Sciatic nerve (tissue), 2 donors: ENCODE measurements around the gene DUSP28. TPM values are rescaled to one million over a fixed set of nuclear protein-coding genes. Genes with fewer than 3 reads are reported as not detected.

Experiments used
- ATAC-seq: fragments of 200-7000 bp; cut with Tn5 transposase; one replicate; pipeline ENCODE4 v1.9.1; 2020; ENCODE audit warnings: mild to moderate bottlenecking, moderate library complexity
- DNase-seq: peaks from one replicate; pipeline ENCODE4 v3.0.0-alpha.2; 2020; ENCODE audit warnings: low spot score
- intact Hi-C: fragments of 100-400 bp; cut with DNase I; formaldehyde crosslinking; loops from one replicate; pipeline ENCODE4 v1.14.2; 2022
- total RNA-seq: library from RNA; stranded (reverse); fragmentation: NEBNext Ultra II Directional; extraction: Animal tissue kit (Norgen Biotek cat#: 25700); gene quantifications from one replicate; pipeline ENCODE4 v1.2.1, GENCODE V29; 2021
- donor health status: DM: no; HTN: no; CAD: no.
- donor health status: DM: no; HTN: no; CAD: no.

DUSP28 gene
- total RNA-seq, 1 donor from 2014 or later, result 4.5 TPM

DNA sequence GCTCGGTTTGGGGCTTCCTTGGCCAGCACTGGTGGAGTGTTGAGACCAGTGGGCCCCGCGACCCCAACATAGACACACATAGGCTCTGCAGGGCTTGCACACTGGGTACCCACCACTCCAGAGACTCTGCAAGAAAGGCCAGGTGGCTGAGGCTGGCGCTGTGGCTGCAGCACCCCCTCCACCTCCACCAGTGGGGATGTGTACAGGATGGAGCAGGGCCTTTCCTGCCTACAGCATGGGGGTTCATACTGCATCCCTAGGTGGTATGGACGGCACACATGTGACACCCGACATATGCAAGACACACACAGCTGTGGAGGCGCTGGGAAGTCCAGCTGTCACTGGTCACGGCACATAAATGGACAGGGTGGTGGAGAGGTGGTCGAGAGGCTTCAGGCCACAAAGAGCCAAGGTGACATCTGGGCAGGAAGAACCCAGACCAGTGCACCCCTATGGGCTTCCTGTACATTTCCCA lies 9.4 kb downstream of the DUSP28 start:
- intact Hi-C loops, result no loop called here
- no peak for ATAC-seq
- DNase-seq, result no peak

DNA sequence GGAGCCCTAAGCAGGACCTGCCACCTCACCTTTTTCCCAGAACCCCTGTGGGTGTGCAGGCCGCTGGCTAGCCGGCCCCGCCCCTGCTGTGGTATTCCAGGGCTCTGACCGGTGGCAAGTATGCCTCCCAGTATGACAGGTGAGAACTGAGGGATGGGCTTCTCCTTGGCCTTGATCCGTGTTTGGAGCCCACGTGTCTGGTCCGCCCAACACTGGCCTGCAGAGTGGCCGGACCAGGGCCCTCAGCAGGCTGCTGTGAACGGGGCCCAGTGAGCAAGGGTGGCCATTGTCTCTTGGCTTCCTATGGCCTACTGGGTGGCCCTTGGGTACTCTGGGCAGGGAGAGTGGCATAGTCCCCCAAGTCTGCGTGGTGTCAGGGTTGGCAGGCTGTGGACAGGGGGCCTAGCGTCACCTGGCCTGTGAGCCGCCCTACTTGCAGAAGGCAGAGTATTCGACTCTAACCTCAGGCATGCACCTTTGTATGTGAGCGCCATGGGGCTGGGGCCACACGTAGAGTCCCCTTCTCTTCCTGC lies 9.9 kb downstream of the DUSP28 start:
- intact Hi-C loops, result no loop called here
- DNase-seq (peak; percentile 51), ATAC-seq (no peak)

DNA sequence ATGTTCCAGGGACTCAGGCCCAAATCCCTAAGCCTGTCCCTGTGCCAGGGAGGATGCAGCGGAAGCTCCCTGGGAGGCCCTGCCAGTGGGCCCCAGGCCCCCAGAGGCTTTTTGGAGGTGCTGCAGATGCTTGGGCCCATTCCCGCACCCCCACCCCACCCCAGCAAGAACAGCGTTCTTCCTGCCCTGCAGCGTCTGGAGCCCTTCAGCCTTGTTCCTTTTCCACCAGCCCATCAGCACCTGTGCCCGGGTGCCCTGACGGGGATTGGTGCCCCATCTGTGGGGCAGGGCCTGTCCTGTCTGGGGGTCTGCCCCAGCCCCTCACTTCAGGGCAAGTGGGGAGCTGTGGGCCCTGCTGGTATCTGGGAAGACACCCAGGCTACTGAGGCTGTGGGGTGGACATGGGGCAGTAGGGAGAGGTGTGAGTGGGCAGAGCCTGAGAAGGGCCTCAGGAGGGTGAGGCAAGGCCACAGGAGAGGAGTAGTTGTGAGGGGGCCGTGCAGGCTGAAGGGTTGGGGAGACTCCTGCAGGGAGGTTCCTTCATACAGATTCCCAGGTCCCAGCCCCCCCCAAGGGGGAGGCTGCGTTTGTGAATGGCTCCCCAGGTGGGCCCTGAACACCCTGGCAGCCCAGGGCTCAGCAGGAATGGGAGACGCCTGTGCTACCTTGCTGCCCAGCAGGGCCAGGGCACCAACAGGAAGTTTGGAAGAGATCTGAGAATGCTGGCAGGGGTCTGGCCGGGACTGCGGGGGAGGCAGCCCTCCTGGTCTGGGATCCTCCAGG lies 10.6 kb downstream of the DUSP28 start:
- DNase-seq (peak; percentile 57), ATAC-seq (no peak)
- intact Hi-C loops, result no loop called here

DNA sequence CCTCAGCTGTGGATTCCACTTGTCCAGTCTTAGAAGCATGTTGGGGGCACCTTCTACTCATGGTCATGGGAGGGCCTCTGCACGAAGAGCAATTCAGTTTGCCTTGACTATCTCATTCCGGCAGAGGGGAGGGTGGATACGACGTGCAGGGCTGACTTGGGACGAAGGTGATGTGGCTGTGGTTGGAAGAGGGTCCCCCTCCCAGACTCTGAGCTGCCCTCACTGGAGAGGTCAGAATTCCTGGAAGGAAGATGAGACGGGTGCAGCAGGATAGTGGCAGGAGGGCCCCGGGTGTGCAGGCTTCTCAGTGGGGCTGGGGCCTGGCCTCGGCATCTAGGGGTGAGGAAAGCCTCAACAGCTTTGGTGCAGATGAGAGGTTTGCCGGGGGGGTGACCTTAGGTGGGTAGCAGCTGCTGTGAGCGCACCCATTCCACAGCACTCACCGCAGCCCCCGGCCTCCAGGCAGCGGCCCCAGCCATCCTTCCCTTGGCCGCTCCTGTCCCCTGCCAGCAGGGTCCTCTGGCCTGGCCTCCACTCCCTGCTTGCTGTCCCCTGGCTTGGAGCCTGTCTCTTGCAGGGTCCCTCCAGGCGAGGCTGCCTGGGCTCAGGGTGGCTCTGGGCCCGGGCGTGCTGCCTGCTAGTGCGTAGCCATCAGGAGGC lies 11.3 kb downstream of the DUSP28 start:
- intact Hi-C loops, result no loop called here
- DNase-seq (peak; percentile 56), ATAC-seq (no peak)

DNA sequence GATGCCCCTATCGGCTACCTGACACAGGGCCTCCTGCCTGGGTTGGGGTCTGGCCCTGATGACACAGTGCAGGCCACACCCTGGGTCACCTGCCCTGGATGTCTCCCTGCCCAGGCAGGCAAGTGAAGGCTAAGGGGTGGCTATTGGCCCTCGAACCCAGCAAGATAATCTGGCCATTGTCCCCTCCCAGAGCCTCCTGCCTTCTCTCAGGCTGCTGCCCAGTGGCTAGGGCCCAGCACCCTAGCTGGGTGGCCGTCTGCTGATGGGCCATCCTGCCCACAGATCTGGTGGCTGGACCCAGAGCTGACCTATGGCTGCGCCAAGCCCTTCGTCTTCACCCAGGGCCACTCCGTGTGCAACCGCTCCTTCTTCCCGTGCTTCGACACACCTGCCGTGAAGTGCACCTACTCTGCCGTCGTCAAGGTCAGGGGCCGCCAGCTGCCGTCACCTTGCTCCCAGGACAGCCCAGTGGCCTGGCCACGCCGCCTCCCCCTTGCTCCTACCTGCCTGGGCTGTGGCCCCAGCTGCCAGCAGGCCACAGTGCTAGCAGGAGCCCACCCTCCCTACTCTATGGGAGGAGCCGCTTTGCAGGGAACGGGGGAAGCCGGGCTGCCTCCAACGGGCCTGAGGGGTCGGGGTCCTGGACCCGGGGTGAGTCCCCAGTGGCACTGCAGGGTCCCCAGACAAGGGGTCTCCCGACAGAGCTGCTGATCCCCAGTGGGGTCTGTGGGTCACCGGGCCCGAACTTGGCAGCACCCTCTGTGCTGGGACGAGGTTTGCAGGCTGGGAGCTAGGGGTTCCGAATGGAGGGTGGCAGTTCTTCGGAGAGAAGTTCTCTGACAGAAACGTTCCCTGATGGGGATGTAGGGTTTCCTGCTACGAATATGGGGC lies 12.2 kb downstream of the DUSP28 start:
- ATAC-seq, result no peak
- DNase-seq, result peak; percentile 56
- intact Hi-C loops, result no loop called here

DNA sequence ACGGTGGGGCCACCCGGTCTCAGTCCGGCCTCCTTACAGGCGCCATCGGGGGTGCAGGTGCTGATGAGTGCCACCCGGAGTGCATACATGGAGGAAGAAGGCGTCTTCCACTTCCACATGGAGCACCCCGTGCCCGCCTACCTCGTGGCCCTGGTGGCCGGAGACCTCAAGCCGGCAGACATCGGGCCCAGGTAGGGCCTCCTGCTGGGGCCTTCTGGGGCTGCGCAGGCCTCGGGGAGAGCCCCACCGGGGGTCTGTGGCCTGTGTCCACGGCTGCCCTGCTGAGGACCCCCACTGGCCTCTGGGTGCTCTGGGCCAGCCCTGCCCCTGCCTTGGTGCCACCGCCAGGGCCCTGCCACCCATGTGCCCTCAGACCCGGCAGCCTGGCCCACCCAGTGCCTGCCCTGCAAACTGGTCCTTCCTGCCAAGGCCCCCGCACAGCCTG lies 12.9 kb downstream of the DUSP28 start:
- intact Hi-C loops, result no loop called here
- ATAC-seq, result no peak
- DNase-seq, result no peak

DNA sequence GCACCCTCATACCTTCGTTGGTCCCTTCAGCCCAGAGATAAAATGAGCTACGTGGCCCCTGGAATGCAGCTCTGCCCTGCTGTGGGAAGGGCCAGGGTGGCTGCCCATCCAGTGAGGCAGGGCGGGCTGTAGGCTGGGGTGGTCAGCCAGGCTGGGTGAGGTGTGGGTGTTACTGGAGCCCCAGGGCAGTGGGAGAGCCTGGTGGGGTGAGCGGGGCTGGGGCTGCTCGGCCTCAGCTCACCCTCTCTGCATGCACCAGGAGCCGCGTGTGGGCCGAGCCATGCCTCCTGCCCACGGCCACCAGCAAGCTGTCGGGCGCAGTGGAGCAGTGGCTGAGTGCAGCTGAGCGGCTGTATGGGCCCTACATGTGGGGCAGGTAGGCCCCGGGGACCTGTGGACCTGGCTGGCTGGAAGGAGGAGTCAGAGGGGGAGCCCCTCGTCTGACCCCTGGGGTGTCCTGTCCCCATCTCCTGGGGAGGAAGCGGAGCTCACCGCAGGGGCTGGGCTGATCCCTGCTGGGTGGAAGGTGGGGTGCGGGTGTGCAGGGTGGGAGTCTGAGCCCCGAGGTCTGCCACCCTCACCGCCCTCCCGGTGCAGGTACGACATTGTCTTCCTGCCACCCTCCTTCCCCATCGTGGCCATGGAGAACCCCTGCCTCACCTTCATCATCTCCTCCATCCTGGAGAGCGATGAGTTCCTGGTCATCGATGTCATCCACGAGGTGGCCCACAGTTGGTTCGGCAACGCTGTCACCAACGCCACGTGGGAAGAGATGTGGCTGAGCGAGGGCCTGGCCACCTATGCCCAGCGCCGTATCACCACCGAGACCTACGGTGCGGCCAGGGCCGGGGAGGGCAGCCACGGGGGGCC lies 13.6 kb downstream of the DUSP28 start:
- DNase-seq (no peak), ATAC-seq (no peak)
- intact Hi-C loops, result no loop called here

DNA sequence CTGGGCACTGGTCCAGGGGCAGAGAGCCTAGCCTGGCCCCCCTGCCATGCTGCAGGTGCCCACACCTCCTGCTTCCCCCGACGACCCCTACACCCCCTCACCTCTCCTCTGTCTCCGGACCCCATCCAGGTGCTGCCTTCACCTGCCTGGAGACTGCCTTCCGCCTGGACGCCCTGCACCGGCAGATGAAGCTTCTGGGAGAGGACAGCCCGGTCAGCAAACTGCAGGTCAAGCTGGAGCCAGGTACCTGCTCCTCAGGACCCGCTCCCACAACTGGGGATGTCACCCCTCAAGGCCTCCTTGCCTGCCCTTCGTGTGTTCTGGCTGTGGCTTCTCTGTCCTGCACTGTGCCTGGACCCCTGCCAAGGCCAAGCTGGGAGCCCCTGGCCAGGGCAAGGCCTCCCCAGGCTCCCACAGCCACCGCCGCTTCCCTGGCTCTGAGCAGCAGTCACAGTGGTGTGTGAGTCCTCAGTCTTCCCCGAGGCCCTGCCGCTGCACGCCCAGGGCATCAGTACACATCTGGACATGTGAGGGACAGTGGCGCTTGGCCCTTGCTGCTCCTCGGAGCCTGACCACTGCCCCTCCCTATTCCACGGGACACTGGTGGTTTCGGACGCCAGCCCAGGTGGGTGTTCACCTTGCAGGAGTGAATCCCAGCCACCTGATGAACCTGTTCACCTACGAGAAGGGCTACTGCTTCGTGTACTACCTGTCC lies 14.4 kb downstream of the DUSP28 start:
- ATAC-seq (no peak), DNase-seq (no peak)
- intact Hi-C loops, result no loop called here

DNA sequence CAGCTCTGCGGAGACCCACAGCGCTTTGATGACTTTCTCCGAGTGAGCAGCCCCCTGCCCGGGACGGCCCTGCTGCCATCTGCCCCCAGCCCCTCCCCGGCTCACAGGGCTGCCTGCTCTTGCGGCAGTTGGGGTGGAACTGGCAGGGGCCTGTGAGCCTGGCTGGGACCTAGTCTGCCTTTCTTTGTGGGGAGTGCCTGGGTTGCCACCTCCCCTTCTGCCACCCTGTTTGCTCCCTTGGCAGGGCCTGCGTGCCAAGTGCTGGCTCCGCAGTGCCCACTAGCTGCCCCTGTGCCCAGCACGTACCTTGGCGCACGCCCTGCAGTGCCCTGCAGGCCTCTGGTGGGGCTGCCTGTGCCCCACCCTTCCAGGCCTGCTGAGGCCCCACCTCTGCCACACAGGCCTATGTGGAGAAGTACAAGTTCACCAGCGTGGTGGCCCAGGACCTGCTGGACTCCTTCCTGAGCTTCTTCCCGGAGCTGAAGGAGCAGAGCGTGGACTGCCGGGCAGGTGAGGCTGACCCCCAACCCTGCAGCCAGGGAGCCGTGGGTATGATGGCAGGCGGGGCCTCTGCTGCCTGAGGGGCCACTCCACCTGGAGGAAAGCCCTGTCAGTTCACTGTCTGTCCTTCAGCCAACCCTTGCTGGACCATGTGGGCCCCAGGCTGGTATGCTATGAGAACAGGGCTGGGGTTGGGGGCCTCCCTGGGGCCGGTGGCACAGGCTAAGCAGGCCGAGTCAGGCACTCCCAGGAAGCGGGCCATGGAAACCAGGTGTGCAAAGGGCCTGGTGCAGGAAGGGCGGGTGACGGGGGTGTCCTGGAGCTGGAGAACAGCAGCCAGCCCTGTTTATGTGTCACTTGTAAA lies 15.2 kb downstream of the DUSP28 start:
- DNase-seq (no peak), ATAC-seq (no peak)
- intact Hi-C loops, result no loop called here

DNA sequence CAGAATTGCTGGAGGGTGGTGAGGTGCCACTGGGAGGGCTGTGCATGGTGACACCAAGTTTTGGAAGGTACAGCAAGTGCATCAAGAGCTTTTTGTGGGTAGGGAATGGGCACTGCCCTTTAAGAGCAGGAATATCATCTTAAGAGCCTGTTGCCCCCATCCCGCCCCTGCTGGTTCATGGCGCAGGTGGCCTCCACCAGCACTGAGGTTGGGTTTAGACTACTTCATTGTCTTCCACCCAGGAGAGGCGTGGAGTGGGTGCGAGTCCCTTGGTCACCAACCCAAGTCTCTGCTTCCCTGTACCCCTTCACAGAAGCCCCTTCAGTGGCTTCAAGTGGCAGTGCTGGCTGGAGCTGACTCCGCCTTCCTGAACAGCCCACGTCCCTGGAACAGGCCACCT lies 15.9 kb downstream of the DUSP28 start:
- intact Hi-C loops, result no loop called here
- ATAC-seq, result no peak
- DNase-seq, result no peak

DNA sequence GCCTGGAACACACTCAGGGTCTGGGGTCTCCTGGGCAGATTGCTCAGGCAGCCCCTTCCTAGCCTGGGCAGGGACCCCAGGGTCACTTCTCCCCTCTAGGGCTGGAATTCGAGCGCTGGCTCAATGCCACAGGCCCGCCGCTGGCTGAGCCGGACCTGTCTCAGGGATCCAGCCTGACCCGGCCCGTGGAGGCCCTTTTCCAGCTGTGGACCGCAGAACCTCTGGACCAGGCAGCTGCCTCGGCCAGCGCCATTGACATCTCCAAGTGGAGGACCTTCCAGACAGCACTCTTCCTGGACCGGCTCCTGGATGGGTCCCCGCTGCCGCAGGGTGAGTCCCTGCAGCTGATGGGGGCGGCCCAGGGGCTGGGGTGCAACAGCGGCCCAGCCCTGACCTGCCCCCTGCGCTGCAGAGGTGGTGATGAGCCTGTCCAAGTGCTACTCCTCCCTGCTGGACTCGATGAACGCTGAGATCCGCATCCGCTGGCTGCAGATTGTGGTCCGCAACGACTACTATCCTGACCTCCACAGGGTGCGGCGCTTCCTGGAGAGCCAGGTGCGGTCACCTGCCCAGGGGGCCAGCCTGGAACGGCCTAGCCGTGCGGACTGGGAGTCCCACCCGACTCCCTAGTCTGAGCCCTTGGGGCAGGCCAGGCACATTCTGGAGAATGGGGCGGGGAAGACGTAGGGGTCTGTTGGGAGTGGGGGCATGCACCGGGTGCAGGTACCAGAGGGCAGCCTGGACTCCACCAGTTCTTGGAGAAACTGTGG lies 16.5 kb downstream of the DUSP28 start:
- ATAC-seq, result no peak
- DNase-seq, result no peak

DNA sequence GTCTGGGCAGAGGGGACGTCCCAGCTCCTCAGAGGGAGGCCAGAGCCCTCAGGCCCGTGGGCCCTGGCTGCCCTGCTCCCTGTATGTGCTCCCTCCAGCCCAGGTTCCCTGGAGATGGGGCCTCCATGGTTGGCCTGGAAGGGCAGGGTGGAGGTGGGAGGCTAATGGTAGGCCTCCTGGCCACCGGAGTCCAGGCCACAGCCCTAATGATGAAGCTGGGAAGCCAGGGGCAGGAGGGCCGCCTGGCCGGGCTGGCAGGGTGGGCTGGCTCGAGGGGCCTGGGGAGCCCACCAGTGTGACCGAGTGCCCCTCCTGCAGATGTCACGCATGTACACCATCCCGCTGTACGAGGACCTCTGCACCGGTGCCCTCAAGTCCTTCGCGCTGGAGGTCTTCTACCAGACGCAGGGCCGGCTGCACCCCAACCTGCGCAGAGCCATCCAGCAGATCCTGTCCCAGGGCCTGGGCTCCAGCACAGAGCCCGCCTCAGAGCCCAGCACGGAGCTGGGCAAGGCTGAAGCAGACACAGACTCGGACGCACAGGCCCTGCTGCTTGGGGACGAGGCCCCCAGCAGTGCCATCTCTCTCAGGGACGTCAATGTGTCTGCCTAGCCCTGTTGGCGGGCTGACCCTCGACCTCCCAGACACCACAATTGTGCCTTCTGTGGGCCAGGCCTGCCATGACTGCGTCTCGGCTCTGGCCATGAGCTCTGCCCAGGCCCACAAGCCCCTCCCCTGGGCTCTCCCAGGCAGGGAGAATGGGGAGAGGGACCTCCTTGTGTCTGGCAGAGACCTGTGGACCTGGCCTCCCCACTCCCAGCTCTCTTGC lies 17.3 kb downstream of the DUSP28 start:
- intact Hi-C loops, result no loop called here
- DNase-seq, result no peak
- ATAC-seq, result peak; percentile 5

More for the DNA sequence above, 16.5 kb downstream of the DUSP28 start:
- intact Hi-C loops, result no loop called here

DNA sequence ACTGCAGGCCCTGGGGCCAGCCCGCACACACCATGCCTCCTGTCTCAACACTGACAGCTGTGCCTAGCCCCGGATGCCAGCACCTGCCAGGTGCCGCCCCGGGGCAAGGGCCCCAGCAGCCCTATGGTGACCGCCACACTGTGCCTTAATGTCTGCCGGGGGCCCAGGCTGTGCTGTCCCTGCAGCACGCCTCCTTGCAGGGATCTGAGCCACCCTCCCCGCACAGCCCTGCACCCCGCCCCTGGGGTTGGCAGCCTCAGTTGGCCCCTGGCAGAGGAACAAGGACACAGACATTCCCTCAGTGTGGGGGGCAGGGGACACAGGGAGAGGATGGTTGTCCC lies 17.9 kb downstream of the DUSP28 start:
- intact Hi-C loops, result no loop called here
- no peak for DNase-seq
- ATAC-seq, result peak; percentile 26

DNA sequence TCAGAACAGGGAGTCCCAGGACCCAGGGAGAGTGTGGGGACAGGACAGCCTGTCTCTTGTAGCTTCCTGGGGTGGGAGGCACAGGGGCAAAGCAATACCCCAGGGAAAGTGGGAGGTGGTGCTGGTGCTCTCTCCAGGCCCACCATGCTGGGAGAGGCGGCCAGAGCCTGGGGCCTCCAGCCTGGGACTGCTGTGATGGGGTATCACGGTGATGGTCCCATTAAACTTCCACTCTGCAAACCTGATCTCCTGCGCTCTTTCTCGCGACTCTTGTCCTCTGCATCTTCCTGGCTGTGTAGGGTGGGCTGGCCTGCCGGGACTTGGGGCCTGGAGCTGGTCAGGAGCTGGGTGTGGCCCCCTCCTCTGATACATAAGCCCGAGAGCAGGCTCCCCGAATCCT lies 18.3 kb downstream of the DUSP28 start:
- DNase-seq (no peak), ATAC-seq (no peak)
- intact Hi-C loops, result no loop called here

DNA sequence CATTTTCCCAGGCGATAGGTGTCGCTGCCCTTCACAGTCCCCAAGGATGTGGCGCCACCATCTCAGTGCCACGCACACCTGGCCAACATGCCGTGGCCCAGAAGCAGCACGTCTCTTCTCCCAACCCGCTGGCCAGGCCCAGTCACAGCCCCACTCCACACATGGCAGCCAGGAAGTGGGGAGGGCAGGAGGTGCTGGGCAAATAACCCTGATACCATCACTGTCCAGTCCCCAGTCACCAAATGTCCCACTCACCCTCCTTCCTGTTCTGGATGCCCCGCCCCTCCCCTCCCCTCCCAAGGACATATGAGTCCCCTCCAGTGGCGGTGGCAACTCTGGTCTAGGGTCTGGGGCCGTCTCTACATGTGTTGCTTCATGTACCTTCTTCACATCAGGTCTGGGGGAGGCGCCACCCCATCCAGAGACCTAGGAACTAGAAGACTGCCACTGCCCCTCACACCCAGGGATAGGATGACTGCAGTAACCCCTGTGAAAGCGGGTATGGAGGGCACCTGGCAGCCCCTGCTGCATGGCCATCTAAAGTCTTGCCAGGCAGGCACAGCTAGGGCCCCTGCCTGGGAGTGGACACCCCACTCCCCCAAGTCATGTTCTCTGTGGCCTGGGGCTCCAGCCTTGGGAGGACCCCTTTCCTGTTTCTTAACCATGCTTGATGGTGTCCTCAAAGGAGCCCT lies 19.1 kb downstream of the DUSP28 start:
- ATAC-seq (no peak), DNase-seq (no peak)
- intact Hi-C loops, result no loop called here
